GM21786 (cell line): Measurements from ENCODE around the gene PHAF1.
A peak's percentile ranks its signal among the peaks of the same experiment; 100 is the strongest.

Source experiments
- ATAC-seq: cut with Tn5 transposase; IDR thresholded peaks from one replicate; pipeline ENCODE4 v1.9.1; 2021; ENCODE audit not compliant: unreplicated experiment

PHAF1 gene

DNA sequence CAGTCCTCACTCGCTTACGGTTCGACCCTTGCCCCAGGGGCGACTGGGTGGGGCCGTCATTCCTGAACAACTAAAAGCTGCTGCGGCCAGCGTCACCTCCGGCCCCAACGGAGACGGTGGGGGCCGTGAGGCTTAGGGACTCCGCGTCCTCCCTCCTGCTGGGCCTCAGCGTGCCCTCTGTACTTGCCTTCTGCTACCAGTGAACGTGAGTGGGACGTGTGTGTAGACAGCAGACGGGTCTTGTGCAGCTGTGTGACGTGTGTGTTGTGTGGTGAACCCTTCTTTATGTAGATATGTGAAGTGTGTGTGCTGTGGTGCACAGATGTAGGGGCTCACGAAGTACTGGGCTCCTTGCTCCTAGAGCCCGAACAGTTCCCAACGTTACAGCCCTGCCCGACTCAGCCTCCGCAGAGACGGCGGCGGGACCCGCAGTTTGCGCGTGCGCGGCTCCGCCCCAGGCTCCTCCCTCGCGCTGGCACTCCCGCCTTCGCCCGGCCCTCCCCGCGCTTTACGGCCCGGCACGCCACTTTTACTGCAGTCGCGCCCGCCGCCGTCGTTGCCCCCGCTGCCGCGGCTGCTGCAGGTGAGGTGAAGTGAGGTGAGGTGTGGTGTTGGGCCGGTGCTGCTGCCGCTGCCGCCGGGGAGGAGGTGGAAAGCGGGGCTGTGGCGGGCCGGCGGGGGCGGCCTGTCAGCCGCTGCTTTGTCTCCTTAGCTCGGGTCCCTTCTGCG is at the start of gene PHAF1:
PHAF1 (plus strand) TSS at position 535 of the 729 bp plus-strand sequence. CDS start 235 bp downstream, outside the sequence.
- ATAC-seq: peak; percentile 83

DNA sequence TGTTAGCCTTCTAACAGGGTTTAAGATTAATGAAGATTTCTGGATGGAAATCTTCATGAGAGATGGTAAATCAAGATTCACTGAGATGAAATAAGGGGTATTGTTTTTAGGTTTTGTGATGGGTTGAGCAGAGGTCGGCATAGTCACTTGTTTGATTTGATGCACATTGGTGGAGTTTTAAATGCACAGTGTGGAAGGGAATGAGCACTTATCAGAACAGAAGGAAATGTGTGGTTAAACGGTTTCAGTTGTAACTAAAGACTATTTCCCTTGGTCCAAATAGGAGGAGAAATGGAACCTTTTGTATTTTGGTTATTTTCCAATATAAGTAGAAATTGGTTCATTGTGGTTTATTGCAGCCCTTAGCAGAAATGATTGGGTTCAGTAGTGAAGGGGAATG is 46.7 kb upstream of the PHAF1 start:
- no peak for ATAC-seq

DNA sequence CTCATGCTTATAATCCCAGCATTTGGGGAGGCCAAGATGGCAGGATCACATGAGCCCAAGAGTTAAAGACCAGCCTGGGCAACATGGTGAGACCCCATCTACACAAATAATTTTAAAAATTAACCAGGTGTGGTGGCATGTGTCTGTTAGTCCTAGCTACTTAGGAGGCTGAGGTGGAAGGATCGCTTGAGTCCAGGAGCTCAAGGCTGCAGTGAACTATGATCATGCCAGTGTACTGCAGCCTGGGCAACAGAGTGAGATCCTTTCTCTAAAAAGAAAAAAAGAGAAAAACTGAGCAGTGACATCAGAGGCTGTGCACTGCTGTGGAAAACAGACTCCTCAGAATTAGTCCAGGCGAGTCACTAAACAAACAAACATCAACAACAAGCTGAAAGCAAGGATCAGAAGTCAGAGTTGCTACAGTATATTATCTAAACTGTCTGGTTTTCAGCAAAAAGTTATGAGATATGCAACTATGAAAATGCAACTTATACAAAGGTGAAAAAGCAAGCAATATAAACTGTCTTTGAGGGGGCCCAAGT is 41.5 kb upstream of the PHAF1 start:
- no peak for ATAC-seq

DNA sequence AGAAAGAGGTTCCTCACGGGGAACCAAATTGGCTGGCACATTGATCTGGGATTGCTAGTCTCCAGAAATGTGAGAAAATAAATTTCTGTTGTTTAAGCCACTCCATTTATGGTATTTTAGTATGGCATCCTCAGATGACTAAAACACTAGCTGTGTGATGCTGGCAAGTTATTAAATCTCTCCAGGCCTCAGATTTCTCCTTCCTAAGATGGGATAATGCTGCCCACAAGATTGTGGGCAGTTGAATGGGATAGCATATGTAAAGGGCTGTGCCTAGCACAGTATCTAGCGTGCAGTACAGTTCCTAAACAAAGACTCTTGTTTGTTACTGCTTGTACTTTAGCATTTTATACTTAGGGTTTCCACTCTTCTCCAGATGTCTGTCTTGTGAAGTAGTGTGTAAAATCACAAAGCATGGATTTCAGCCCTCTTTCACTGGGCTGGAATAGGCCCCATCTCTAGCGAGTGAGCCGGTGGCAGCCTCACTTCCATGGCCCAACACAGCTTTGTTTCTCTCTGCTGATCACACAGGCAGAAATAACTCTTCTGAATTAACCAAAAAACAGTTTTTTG is 38.2 kb upstream of the PHAF1 start:
- ATAC-seq: no peak

DNA sequence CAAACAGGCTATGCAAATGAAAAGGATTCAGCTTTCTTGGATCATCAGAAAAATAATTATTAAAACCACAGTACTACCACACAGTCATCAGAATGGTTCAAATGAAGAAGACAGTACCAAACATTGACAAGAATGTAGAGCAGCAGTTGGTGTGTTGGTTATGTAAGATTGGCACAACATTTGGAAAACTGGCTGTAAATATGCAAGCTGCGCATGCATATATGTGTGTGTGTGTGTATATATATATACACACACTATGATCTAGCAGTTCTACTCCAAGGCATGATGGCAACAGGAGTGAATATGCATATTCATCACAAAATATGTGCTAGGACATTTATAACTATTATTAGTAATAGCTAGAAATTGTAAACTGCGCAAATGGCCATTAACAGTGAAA is 34.4 kb upstream of the PHAF1 start:
- ATAC-seq: no peak

DNA sequence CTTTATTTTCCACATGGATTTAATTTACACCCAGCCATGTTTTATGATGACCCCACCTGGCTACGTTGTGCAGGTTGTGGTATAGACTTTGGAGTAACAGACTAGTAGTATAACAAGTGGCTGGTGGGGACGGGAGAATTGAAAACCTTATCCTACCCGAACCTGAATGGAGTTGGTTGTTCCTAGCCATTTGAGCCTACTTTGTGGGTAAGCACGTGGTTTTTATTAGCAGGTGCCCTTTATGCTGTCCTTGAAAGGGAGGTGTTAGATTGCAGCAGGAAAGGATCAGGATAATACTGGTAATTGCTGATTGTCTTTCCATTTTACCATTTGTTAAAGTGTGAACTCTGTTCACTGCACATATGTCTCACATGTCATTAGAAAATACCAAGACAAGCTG is 31.9 kb upstream of the PHAF1 start:
- ATAC-seq: no peak

DNA sequence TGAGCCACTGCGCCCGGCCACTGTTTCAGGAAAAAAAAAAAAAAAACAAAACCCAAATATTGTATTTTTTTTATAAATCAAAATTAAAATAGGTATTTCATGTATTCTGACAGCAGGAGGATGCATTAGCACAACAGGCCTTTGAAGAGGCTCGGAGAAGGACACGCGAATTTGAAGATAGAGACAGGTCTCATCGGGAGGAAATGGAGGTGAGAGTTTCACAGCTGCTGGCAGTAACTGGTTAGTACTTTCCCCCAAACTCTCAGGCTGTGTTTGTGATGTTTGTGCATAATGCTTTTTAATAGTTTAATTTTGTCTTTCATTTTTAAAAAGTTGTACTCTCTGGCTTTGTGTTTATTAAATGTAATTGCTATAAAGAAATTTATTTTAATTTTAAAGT is 27.6 kb upstream of the PHAF1 start:
- ATAC-seq: no peak

DNA sequence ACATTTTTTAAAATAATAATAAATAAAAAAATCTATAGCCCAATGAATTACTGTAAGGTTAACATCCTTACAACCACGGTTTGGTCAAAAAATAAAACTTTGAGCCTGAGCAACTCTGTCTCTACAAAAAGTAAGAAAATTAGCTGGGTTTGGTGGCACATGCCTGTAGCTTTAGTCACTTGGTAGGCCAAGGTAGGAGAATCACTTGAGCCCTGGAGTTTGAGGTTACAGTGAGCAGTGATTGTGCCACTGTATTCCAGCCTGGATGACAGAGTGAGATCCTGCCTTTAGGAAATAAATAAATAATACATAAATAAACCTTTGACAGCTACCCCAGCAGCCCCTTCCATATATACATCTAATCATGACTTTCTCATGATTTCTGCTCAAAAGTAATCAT is 26.9 kb upstream of the PHAF1 start:
- no peak for ATAC-seq

DNA sequence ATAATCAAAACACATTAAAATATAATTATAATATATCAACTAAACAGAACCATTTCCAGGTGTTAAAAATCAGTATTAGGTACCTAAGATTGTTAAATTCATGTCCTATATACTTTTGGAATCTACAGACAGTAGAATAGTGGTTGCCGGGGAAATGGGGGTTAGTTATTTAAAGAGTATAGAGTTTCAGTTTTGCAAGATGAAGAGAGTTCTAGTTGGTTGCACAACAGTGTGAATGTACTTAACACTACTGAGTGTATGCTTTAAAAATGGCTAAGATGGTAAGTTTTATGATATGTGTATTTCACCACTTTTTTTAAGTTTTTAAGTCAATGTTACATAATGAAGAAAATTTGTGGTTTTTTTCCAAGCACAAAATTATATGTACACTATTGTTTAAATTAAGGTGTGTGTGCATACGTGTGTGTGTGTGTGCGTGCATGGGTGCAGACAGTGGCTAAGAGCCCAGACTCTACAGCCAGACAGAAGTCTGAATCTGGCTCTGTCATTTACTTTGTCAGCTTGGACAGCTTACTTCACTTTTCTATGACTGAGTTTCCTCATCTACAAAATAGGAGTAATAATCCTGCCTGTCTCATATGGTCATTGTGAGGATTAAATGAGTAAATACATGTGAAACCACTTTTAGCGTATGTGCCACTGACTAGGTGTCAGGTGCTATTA is 25.3 kb upstream of the PHAF1 start:
- peak; percentile 88 for ATAC-seq

DNA sequence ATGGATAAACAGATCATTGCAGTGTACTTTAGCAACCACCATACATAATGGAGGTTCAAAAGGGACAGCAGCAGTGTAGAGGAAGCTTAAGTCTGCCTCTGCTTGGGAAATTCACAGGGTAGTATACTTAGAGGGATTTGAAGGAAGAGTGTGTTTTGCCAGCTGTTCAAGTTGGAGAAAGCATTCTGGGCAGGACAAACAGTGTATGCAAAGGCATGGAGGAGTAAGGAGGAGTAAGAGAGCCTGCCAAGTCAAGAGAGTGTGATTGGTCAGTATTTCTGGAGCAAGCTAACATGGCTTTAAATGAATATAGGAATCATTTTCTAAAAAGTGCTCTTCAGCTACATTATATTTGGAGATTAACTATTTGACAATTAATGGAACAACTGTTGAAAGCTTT is 22.9 kb upstream of the PHAF1 start:
- no peak for ATAC-seq

DNA sequence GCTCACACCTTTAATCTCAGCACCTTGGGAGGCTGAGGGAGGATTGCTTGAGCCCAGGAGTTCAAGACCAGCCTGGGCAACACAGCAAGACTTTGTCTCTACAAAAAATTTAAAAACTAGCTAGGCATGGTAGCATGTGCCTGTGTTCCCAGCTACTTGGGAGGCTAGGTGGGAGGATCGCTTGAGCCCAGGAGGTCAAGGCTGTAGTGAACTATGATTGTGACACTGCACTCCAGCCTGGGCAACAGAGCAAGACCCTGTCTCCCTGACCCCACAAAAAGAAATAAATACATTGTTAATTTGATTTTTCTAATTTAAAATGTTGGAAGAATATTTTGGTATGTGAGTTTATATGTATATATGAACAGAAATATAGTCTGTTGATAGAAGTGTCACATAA is 22.4 kb upstream of the PHAF1 start:
- ATAC-seq: no peak

DNA sequence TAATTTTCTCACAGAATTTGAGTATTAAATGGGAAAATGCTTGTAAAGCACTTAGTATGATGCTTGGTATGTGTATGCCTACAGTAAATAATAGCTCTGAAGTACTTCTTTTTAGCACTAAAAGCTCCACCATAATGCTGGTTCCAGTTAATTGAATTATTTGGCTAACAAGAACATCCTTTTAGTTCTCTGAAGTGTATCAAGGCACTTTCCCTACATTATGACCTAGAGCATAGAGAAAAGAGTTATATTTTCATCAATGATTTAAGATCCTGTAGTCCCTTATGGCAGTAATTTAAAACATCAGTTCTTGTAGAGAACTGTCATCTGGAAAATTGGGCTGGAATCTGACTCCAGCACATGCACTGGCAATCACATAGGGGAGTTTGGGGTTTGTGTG is 21.9 kb upstream of the PHAF1 start:
- ATAC-seq: no peak

DNA sequence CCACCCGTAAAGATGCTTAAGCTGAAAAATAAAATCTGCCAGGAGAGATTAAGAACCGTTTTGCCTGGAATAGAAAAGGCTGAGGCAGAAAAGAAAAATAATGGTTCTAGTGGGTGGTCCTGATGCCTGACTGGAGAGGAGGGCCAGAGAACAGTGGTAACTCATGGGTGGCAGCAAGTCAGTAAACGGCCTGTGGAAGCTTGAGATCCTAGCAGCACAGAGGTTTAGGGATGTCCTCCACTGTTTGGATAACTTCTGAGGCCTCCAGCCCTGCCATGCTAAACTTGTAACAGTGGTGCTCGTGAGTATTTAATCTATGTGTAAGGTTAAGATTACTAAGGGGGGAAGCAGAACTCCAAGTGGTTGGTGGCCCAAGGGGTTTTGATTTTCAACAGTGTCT is 21.2 kb upstream of the PHAF1 start:
- ATAC-seq: no peak

DNA sequence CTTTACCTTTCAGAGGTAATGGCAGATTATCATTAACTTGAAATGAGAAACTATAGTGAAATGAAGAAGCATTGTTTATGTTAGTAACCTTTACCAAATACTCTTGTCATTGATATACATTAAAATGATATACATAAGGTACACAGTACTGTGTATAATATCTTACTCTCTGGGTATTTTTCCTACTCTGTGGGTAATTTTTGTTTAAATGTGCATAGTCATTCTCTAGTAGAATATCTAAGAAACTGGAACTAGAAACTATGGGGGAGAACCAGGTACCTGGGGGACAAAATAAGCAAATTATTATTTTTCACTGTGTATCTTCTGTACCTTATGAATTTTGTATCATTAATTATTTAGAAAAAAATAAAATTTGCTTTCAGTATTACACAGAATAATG is 20.6 kb upstream of the PHAF1 start:
- no peak for ATAC-seq

DNA sequence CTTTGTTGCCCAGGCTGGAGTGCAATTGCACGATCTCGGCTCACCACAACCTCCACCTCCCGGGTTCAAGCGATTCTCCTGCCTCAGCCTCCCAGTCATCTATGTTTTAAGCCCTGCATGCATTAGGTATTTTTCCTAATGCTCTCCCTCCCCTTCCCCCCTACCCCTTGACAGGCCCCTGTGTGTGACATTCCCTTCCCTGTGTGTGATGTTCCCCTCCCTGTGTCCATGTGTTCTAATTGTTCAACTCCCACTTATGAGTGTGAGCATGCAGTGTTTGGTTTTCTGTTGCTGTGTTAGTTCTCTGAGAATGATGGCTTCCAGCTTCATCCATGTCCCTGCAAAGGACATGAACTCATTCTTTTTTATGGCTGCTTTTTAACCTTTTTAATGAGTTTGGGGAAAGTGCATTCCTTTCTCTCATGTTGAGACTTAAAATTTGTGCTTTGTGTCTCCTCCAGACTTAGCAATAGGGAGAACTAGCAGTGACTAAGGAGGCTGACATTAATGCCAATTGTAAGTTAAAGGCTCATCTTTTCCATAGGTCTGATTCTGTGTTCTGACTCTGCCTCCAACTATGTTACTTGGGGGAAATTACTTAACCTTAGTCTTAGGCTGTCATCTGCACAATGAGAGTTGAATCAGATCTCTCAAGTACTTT is 17.7 kb upstream of the PHAF1 start:
- ATAC-seq: no peak

DNA sequence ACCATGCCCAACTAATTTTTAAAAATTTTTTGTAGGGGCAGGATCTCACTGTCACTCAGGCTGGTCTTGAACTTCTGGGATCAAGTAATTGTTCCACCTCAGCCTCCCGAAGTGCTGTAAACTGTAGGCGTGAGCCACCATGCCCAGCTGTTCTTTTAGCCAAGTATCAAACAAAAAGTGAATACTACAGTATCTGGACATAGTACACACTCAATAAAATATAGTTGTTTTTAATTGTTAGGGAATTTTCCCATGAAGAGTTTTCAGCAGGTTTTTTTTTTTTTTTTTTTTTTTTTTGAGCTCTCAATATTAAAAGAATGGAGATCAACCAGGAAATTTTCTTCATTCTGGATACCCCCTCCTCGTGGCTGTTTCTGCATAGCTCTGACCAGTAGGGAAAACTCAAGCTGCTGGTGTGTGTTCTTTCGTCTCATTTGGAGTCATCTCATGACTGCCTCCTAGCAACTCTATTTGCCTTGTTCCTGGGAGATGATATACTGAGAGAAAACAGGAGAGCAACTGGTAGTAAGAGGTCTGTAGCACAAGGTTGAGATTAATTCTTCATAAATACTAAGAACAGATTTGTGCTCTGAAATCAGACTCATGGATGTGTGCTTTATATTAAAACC is 16.5 kb upstream of the PHAF1 start:
- ATAC-seq: no peak

DNA sequence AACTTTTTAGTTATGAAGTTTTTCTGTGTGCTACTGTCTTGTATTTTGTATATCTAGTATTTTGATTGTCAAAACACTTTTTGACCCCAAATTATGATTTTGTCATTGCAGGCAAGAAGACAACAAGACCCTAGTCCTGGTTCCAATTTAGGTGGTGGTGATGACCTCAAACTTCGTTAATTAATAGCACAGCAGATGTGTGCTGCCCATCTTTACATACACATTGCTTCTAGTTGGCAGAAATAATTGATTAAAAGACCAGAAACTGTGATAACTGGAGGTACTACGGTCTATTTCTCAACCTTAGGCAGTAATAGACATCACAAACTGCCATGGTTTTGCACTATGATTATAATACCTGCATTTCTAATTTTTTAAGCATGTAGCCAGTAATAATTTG is 11.1 kb upstream of the PHAF1 start:
- ATAC-seq: no peak

DNA sequence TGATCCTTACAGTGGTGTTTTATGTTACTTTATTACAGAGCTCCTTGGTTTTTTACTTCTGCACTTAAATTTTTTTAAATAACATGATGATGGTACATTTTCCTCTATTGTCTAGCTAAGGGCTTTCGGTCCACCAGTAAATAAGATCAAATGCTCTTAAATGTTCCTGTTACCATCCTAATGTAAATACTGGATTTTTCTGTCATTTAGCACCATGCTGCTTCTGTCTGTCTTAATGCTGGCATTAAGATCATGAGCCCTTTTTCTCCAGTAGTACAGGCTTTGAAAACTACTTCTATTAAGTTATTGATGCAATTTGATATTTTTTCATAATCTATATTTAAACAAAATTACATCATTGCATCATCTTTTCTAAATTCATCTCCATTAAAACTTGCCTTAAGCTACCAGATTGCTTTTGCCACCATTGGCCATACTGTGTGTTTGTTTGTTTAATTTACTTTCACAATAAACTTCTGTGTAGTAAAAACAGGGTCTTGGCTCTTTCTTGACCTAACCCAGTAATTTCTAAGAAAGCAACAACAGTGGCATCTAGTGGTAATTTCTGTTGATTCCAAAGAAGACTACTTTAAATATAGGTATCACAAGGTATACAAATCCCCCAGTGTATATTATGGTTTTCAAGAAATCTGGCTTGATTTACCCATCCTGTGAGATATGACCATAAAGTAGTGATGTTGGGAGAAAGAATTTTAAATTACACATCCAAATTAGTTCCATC is 9.0 kb upstream of the PHAF1 start:
- ATAC-seq: no peak

DNA sequence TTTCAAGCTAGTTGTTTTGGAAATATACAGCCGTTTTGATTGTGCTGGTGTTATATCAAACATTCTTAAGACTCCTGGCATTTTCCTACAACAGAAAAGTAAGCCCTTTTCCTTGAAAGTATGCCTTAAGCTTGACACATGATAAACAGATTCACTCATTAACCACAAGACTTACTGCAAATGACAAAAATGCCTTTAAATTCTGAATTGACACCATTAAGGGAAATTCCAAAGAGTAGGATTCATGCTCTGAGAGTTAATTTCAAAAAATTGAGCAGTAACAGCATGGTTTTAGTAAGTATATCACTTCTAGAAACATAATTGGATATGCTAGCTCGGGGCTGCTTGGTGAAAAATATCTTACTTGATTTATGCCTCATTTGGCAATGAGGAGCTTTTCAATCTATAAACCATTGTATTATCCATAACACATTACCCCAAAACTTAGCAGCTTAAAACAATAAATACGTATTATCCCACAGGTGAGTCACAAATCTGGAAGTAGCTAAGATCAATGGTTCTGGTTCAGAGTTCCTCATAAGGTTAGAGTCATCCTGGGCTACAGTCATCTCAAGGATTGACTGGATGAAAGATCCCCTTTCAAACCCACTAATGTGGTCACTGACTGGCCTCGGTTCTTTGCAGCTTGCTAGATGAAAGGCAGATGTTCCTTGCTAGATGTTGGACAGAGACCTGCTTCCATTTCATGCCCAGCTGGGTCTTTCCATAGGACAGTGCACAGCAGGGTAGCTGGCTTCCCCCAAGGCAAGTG is 8.2 kb upstream of the PHAF1 start:
- no peak for ATAC-seq

DNA sequence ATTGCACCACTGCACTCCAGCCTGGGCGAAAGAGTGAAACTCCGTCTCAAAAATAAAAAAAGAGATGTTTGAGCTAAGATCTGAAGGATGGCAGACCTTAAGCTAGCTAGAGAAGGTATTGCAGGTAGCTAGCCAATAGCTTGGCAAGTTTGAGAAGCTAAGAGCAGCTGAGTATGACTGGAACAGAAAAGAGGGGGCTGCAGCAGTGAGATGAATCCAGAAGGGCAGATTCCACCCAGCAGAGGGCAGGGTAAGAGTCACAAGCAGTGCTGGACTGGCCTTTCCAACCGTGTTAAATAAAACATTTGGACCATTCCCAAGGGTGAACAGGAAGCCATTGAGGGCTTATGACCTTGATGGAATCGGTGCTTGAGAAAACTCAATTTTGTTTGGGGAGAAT is 5.7 kb upstream of the PHAF1 start:
- ATAC-seq: no peak
